Fibroblast of mammary gland (primary cell): ENCODE measurements around the gene GC.

Source experiments
- DNase-seq: peaks from one replicate; pipeline ENCODE4 v3.0.0-alpha.2; 2010; ENCODE audit warnings: low read depth
- H3K4me3 ChIP-seq: 2 replicates; pipeline ENCODE4 v1.5.1; 2011; ENCODE audit warnings: low read depth, mild to moderate bottlenecking, low read length, moderate library complexity; ENCODE audit not compliant: control insufficient read depth
- TF ChIP-seq, protein P1 (sequence below): conservative IDR thresholded peaks from 2 replicates; pipeline ENCODE4 v1.5.1; 2011; ENCODE audit warnings: low read depth, low read length, inconsistent platforms; ENCODE audit not compliant: control insufficient read depth, insufficient read depth

GC gene

DNA sequence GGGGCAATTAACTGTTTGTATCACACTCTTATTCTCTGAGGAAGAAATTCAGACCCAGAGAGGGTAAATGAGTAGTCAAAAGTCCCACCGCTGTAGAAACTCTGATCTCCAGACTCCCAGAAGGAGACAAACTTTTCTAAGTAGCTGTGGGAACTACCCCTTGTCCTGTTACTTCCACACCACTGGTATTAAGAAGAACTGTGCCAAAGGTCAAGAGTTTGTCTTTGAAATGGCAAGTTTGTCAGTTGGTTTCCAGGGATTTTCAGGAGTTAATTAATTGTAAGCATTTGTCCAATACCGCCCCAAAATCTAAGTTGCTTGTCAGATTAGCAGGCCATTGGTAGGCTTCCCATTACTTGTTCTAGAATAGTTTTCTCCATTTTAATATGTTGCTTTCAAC, 85.7 kb downstream of the GC start:
- DNase-seq: no peak
- H3K4me3 ChIP-seq: no peak overlapping the region
- TF ChIP-seq, protein P1, sequence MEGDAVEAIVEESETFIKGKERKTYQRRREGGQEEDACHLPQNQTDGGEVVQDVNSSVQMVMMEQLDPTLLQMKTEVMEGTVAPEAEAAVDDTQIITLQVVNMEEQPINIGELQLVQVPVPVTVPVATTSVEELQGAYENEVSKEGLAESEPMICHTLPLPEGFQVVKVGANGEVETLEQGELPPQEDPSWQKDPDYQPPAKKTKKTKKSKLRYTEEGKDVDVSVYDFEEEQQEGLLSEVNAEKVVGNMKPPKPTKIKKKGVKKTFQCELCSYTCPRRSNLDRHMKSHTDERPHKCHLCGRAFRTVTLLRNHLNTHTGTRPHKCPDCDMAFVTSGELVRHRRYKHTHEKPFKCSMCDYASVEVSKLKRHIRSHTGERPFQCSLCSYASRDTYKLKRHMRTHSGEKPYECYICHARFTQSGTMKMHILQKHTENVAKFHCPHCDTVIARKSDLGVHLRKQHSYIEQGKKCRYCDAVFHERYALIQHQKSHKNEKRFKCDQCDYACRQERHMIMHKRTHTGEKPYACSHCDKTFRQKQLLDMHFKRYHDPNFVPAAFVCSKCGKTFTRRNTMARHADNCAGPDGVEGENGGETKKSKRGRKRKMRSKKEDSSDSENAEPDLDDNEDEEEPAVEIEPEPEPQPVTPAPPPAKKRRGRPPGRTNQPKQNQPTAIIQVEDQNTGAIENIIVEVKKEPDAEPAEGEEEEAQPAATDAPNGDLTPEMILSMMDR: no peak

DNA sequence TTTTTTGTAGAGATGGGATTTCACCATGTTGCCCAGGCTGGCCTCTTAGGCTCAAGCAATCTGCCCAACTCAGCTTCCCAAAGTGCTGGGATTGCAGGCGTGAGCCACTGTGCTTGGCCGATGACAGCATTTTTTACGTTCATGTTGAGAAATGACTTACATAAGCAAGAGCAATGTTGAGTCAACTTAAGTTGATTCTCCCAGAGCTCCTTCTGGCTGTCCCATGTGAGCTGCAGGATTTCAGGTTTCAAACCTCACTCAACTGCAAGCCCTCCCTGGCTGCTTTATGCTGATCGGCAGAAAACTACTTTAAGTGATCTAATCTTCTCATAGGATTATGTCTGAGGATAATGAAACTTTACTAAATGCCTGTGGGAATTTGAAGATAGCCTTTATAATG, 86.8 kb downstream of the GC start:
- no peak for DNase-seq
- no peak overlapping the region for H3K4me3 ChIP-seq
- TF ChIP-seq, protein P1: no peak

DNA sequence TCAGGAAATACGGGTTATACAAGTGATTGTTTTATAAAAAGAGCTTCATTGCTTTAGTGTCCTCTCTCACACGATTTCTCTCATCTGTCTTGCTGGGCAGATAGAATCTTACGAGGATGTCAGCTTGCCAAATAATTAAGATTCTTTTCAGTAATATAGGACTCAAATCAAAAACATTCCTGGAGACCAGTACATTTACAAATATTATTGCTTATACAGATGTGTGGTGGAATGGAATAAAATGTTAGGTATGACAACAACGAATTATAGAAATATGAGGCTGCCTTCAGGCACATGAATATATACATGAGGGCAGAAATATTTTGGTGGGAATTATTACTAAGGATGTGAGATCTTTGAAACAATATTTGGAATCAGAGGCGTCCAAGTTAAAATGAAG, 88.9 kb downstream of the GC start:
- TF ChIP-seq, protein P1: no peak
- DNase-seq: no peak
- no peak overlapping the region for H3K4me3 ChIP-seq

DNA sequence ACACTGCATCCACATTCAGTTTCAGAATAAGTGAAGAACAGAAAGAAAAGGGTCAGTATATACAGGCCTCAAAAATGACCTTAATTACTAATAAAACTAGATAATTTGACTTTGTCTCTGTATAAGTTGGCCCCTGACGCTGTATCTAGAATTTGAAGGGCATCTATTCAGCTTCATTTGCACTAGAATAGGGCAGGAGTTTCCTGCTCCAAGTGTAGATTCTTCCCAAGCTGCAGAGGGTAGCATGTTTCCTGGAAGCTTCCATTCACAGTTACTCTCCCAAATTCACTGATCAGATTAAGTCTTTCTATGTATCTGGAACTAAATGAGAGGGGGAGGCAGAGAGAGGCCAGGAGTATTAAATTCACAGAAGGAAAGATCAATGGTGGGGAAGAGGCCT, 90.9 kb downstream of the GC start:
- H3K4me3 ChIP-seq: no peak overlapping the region
- DNase-seq: no peak
- TF ChIP-seq, protein P1: no peak

DNA sequence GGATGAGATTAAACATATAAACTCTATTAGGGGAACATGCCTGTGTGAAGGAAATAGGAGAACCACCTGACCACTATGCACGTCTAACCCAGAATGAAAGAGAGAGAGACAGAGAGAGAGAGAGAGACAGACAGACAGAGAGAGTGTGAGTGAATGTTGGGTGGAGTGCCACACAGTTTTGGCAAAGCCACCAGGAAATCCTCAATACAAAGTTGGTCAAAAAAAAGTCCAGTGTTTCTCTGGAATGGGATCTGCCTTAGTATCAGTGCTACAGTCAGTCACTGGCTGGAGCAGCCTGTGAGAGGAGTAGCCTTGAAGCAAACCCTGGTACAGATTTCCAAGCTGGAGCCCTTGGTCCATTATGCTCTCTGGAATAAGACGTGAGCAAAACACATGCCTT, 91.7 kb downstream of the GC start:
- no peak overlapping the region for H3K4me3 ChIP-seq
- TF ChIP-seq, protein P1: no peak
- DNase-seq: no peak
